Activated CD4-positive, alpha-beta memory T cell treated with anti-CD3 and anti-CD28 coated beads for 36 hours (primary cell): Measurements from ENCODE around the gene USP32. TPM values are rescaled to one million over a fixed set of nuclear protein-coding genes. Genes with fewer than 3 reads are reported as not detected.

Source experiments
- CTCF ChIA-PET: fragments of 350-600 bp; sonication (Branson Sonifier 250); formaldehyde crosslinking; loops from one replicate; lab custom pipeline; 2021; ENCODE audit warnings: antibody characterized with exemption, inconsistent platforms; lab: Charles Lee
- POLR2A ChIA-PET: fragments of 350-600 bp; sonication (Branson Sonifier 250); formaldehyde crosslinking; loops from one replicate; lab custom pipeline; 2021; ENCODE audit warnings: antibody characterized with exemption; lab: Charles Lee
- DNase-seq: peaks from one replicate; pipeline ENCODE4 v3.0.0-alpha.2; 2020
- H3K27ac Mint-ChIP-seq: one replicate; pipeline ENCODE4 v1.8.0; 2021; ENCODE audit warnings: mixed read lengths
- H3K27me3 Mint-ChIP-seq: one replicate; pipeline ENCODE4 v1.8.0; 2021; ENCODE audit warnings: mixed read lengths
- H3K36me3 Mint-ChIP-seq: one replicate; pipeline ENCODE4 v1.8.0; 2021; ENCODE audit warnings: mixed read lengths
- H3K4me1 Mint-ChIP-seq: one replicate; pipeline ENCODE4 v1.8.0; 2021; ENCODE audit warnings: low read depth, mixed read lengths
- H3K4me3 Mint-ChIP-seq: one replicate; pipeline ENCODE4 v1.8.0; 2021; ENCODE audit warnings: mild to moderate bottlenecking, mixed read lengths
- H3K9me3 Mint-ChIP-seq: one replicate; pipeline ENCODE4 v1.8.0; 2021; ENCODE audit warnings: mixed read lengths
- intact Hi-C: fragments of 100-400 bp; cut with micrococcal nuclease; formaldehyde crosslinking; loops from one replicate; pipeline ENCODE4 v1.15.1; 2023
- total RNA-seq, 2 experiments: library from RNA; stranded (reverse); gene quantifications; one replicate each; pipeline ENCODE4 v1.2.3, GENCODE V29; 2021

USP32 gene
- total RNA-seq, 2 experiments from 2014 or later: 34.4 to 35.8 TPM

DNA sequence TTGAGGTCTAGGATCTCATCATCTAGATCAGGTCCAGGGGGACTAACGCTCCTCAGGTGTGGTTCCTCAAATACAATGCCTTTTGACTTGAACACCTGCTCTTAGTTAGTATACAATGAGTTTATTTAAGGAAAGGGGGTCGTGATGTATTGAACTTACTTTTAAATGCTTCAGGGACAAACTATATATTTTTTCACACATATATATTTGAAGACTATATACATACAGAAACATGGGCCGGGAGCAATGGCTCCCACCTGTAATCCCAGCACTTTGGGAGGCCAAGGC lies 11.5 kb upstream of the USP32 start:
- Mint-ChIP-seq H3K27ac (no peak overlapping the region), H3K4me3 (no peak overlapping the region), H3K4me1 (peaks cover under 1% of the 10 kb centered on the region), H3K36me3 (no peaks in the 10 kb centered on the region), H3K27me3 (peaks cover 7% of the 10 kb centered on the region), H3K9me3 (no peaks in the 10 kb centered on the region)
- intact Hi-C loops: no loop called here
- POLR2A ChIA-PET: no interaction called here
- no peak for DNase-seq
- CTCF ChIA-PET: no interaction called here

DNA sequence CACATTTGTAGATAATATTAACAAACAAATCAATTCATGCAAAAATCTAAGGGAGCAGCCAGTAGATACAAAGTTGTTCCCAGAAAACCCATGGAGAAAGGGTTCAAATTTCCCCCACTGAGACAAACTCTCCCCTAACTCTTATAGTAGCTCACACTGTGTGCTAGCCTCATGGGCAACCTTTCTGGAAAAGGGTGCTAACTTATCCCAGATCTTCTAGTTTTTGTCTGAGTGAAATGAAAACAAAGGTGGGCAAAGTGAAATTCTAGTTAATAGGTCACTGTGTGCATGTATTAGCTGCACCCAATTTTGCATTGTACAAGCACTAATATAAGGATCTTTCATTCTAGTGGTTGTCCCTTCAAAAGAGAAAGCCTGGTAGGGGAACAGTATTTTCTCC lies 9.9 kb upstream of the USP32 start:
- intact Hi-C loops: no loop called here
- H3K4me3 Mint-ChIP-seq: no peak overlapping the region
- H3K27me3 Mint-ChIP-seq: peaks cover 2% of the 10 kb centered on the region
- no peak overlapping the region for H3K27ac Mint-ChIP-seq
- peaks cover 4% of the 10 kb centered on the region for H3K4me1 Mint-ChIP-seq
- H3K36me3 Mint-ChIP-seq: no peaks in the 10 kb centered on the region
- POLR2A ChIA-PET: no interaction called here
- no peak for DNase-seq
- no peaks in the 10 kb centered on the region for H3K9me3 Mint-ChIP-seq
- CTCF ChIA-PET: no interaction called here

DNA sequence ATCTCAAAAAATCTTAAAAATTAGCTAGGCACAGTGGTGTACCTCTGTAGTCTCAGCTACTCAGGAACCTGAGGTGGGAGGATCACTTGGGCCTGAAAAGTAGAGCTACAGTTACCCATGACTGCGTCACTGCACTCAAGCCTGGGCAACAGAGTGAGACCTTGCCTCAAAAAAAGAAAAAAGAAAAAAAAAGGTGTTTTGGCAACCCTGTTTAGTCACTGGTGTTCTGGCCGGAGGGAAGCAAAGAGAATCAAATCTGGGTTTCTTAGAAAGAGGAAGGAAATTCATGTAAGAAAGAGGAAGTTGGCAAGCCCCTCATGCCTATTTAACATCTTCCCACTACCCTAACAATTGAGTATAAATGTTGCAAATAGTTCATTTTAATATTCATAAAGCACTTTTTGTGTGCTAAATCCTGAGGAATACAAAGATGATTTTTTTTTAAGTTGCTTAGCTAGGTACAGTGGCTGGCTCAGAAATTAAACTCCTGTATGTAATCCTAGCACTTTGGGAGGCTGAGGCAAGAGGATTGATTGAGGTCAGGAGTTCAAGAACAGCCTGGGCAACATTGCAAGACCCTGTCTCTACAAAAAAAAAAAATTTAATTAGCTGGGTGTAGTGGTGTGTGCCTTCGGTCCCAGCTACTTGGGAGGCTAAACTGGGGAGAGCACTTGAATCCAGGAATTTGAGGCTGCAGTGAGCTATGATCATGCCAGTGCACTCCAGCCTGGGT lies 6.5 kb upstream of the USP32 start:
- intact Hi-C loops: no loop called here
- no peaks in the 10 kb centered on the region for H3K36me3 Mint-ChIP-seq
- ChIA-PET POLR2A (interaction anchor here (0.6 kb wide), 1 partner anchor 261 kb away, joined by 4 read pairs; no protein-coding TSS in a partner anchor), CTCF (no interaction called here)
- H3K27me3 Mint-ChIP-seq: no peaks in the 10 kb centered on the region
- no peak overlapping the region for H3K27ac Mint-ChIP-seq
- H3K4me3 Mint-ChIP-seq: no peak overlapping the region
- H3K9me3 Mint-ChIP-seq: no peaks in the 10 kb centered on the region
- peaks cover 15% of the 10 kb centered on the region for H3K4me1 Mint-ChIP-seq
- no peak for DNase-seq

DNA sequence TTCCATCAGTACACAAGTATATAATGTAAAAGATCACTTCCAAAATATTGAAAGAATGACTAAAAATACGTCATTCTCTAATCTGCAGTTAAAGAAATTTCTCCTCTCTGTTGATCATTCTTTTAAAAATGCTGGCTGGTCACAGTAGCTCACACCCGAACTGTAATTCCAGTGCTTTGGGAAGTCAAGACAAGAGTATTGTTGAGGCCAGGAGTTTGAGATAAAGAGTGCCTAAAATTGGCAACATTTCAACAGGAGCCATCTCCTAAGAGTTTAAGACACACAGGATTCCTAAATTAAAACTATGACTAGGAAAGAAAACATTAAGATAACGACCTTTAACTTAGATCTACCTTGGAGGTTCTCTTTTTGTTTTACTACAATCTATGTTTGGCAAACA lies 4.5 kb upstream of the USP32 start:
- ChIA-PET POLR2A (no interaction called here), CTCF (interaction anchor here (1.1 to 3.0 kb wide), 2 partner anchors 25 to 256 kb away, joined by 3 to 10 read pairs; no protein-coding TSS in a partner anchor)
- Mint-ChIP-seq H3K4me3 (no peak overlapping the region), H3K4me1 (peaks cover 23% of the 10 kb centered on the region), H3K36me3 (no peaks in the 10 kb centered on the region), H3K9me3 (no peaks in the 10 kb centered on the region), H3K27me3 (no peaks in the 10 kb centered on the region), H3K27ac (no peak overlapping the region)
- intact Hi-C loops: no loop called here
- DNase-seq: no peak

DNA sequence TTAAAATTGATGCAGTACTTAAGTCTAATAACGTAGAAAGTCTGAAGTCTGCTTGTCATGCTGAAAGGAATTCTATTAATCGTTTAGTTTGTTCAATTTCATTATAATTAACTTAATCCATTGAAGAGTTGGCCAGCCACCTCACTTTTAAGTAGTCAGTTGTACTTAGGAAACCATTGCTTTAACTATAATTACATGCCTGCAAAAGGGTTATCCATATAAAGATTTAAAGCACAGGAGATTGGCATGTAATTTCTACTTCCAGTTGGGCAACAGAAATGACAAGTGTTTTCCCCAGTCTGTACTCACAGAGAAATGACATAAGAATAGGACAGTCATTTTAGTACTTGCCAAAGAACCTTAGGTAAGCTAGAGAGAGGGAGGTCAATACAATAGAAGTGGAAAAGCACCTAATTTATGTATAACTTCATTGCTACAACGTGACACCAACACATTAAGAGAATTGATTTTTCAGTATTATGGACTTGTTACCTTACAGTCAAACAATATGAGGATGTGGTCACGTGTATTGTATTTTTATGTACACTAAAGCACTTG lies 3.7 kb upstream of the USP32 start:
- Mint-ChIP-seq H3K9me3 (no peaks in the 10 kb centered on the region), H3K27me3 (no peaks in the 10 kb centered on the region), H3K4me3 (no peak overlapping the region), H3K4me1 (peaks cover 28% of the 10 kb centered on the region), H3K27ac (no peak overlapping the region), H3K36me3 (no peaks in the 10 kb centered on the region)
- POLR2A ChIA-PET: no interaction called here
- no peak for DNase-seq
- intact Hi-C loops: no loop called here
- CTCF ChIA-PET: interaction anchor here (1.1 to 3.0 kb wide), 2 partner anchors 26 to 255 kb away, joined by 3 to 10 read pairs; no protein-coding TSS in a partner anchor

DNA sequence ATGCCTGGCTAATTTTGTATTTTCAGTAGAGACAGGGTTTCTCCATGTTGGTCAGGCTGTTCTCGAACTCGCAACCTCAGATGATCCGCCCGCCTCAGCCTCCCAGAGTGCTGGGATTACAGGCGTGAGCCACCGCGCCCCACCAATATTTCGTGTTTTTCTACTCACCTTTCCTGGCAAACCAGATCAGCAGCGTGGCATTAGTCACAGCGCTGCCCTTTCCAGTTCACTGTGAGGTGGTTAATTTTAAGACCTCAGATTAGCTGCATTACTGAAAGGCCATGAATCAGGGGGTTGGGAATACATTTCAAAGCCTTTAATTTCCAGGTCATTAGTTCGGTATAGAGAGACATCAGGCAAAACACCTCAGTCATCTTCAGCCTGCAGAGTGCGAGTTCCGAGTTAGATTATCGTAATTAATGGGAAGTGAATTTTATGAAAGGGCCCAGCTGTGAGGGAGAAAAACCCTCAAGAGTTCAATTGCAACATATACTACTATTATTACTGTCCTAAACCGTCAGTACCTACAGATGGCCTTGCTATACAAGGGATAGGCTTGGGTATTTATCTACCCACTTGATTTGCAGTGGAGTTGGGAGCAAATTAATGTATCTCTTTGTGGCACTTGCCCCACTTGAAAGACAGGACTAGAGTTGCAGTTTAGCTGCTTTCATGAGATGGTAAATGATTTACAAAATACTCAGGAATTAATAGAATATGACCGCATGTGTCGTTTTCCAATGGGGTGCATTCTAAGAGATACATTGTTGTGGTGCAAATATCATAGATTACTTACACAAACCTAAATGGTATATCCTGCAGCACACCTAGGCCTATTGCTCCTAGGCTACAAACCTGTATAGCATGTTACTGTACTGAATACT lies 2.1 kb upstream of the USP32 start:
- ChIA-PET CTCF (interaction anchor here (1.1 kb wide), 1 partner anchor 25 kb away, joined by 3 read pairs; no protein-coding TSS in a partner anchor), POLR2A (no interaction called here)
- peaks cover 37% of the 10 kb centered on the region for H3K4me1 Mint-ChIP-seq
- no peak for DNase-seq
- H3K9me3 Mint-ChIP-seq: no peaks in the 10 kb centered on the region
- H3K27me3 Mint-ChIP-seq: no peaks in the 10 kb centered on the region
- no peak overlapping the region for H3K27ac Mint-ChIP-seq
- intact Hi-C loops: loop anchor here (5.0 kb wide), 2 partner anchors 283 to 777 kb away; partner anchors contain the start of genes BCAS3 and CLTC
- no peaks in the 10 kb centered on the region for H3K36me3 Mint-ChIP-seq
- H3K4me3 Mint-ChIP-seq: no peak overlapping the region

DNA sequence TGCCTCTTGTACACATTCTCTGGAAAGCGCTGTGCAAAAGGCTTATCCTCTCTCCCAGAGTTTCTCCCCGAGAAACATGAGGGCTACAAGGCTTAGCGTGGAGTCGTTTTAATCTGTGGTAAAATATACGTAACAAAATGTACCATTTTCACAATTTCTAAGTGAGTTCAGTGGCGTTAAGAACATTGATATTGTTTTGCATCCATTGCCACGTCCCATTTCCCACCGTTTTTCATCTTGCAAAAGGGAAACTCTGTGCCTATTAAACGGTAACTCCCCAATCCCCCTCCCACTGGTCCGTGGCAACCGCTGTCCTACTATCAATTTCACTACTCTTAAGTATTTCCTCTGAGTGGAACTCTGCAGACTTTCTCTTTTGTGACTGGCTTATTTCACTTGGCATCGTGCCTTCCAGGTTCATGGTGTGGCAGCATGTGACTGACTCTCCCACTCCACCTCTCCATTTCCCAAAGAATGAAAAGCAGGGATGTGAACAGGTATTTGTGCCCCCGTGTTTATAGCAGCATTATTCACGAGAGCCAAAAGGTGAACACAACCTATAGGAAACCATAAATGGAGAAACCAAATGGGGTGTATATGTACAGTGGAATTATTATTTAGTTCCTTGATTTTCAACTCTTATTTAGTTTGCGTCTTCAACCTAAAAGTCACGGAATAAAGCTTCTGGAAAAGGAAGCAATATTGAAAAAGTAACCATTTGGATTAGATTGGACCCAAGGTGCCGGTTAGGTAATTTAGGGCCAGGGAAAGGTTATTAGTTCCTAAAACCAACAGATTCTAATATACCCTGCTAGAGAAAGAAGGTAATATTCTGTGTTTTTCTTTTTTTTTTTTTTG lies 1.1 kb upstream of the USP32 start:
- DNase-seq: peak; percentile 71
- Mint-ChIP-seq H3K4me1 (peaks cover 42% of the 10 kb centered on the region), H3K9me3 (no peaks in the 10 kb centered on the region), H3K4me3 (peak overlapping the region; percentile 93), H3K36me3 (no peaks in the 10 kb centered on the region), H3K27ac (peak overlapping the region; percentile 97), H3K27me3 (no peaks in the 10 kb centered on the region)
- CTCF ChIA-PET: interaction anchor here (1.1 to 1.2 kb wide), 2 partner anchors 26 to 37 kb away, joined by 3 to 4 read pairs; no protein-coding TSS in a partner anchor
- POLR2A ChIA-PET: interaction anchor here (0.8 to 1.8 kb wide), 3 partner anchors 37 to 291 kb away, joined by 4 to 9 read pairs (median 7); partner anchors contain the start of gene PPM1D
- intact Hi-C loops: loop anchor here (1.0 to 5.0 kb wide), 4 partner anchors 38 to 776 kb away; partner anchors contain the start of genes BCAS3 and CLTC

DNA sequence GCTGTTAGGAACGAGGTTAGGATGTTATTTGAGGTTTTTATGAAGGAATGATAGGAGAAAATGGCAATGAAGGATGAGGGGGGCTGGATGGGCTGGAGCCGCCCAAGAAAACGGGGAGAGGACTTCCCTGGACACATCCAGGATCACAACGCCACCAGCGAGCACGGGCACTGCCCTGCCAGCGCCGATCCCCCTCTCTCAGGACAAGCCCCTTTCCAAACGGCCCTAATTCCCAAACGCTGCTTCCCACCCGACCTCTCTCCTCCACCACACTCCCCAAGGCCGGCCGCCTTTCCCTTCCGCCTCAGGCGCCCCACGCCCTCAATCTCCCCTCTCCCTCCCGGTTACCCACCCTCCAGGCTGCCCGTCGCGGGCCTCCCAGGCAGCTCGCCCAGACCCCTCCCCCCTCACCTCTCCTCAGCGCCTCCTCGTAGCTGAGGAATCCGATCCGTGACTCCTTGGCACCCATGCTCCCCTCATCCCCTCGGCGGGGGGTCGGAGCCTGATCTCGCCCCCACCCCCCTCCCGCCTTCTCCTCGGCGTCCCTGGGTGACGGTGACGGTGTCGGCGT lies 377 bp downstream of the USP32 start:
- Mint-ChIP-seq H3K9me3 (no peaks in the 10 kb centered on the region), H3K4me3 (peak overlapping the region; percentile 93), H3K36me3 (no peaks in the 10 kb centered on the region), H3K27me3 (no peaks in the 10 kb centered on the region), H3K27ac (peak overlapping the region; percentile 97), H3K4me1 (peaks cover 46% of the 10 kb centered on the region)
- intact Hi-C loops: loop anchor here (1.0 to 5.0 kb wide), 4 partner anchors 36 to 774 kb away; partner anchors contain the start of genes BCAS3 and CLTC
- CTCF ChIA-PET: interaction anchor here (0.5 to 1.2 kb wide), 2 partner anchors 36 to 71 kb away, joined by 3 to 4 read pairs; no protein-coding TSS in a partner anchor
- DNase-seq: no peak
- POLR2A ChIA-PET: interaction anchor here (0.6 to 2.1 kb wide), 9 partner anchors 17 to 1000 kb away, joined by 3 to 13 read pairs (median 4); partner anchors contain the start of genes PPM1D and RNFT1

DNA sequence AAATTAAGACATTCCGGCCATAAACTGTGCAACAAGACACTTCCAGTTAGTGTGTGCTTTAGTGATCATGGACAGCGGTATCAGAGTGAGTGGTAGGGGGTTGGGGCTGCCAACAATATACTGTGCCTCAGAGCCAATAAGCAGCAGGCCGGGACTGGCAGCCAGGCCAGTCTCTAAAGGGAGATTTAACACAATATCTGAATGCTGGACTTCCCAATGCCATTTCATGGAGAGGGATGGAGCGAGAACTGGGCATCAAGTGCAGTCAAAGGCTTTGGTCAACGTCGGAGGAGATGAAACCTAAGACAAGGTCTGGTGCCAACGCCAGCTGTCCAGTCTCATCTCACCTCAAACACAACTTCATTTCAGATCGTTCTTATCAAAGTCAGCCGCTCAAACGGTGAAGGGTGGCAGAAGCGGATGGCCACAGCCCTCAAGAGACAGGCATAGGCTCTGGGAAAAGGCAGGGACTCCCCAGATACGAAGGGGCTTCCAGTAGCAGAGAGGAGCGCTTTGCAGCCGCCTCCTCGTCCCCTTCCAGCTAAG lies 935 bp downstream of the USP32 start:
- H3K4me1 Mint-ChIP-seq: peaks cover 46% of the 10 kb centered on the region
- no peaks in the 10 kb centered on the region for H3K36me3 Mint-ChIP-seq
- POLR2A ChIA-PET: interaction anchor here (1.1 to 2.1 kb wide), 4 partner anchors 18 to 210 kb away, joined by 5 to 13 read pairs (median 8); partner anchors contain the start of gene PPM1D
- CTCF ChIA-PET: interaction anchor here (0.5 kb wide), 1 partner anchor 72 kb away, joined by 3 read pairs; no protein-coding TSS in a partner anchor
- peak overlapping the region; percentile 97 for H3K27ac Mint-ChIP-seq
- no peaks in the 10 kb centered on the region for H3K27me3 Mint-ChIP-seq
- H3K9me3 Mint-ChIP-seq: no peaks in the 10 kb centered on the region
- DNase-seq: peak; percentile 42
- peak overlapping the region; percentile 93 for H3K4me3 Mint-ChIP-seq
- intact Hi-C loops: loop anchor here (5.0 kb wide), 2 partner anchors 286 to 774 kb away; partner anchors contain the start of genes BCAS3 and CLTC

DNA sequence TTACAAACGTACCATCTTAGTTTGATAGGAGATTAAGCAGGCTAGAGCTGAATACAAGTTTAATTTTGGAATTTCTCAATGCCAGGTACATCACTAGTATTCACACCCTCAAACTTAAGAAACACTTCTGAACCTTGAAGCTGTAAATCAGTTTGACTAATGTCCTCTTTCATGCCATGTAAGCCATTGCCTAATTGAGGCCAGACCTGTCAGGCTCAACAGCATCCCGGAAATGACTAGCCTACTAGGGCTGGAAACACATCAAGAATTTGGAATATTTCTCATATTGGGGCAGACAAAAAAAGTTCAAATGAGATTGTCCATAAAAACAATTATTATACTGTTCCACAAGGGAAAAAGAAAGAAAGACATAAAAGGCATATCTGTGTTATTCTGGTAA lies 1.7 kb downstream of the USP32 start:
- Mint-ChIP-seq H3K4me1 (peaks cover 43% of the 10 kb centered on the region), H3K27ac (no peak overlapping the region), H3K27me3 (no peaks in the 10 kb centered on the region), H3K9me3 (no peaks in the 10 kb centered on the region), H3K36me3 (no peaks in the 10 kb centered on the region), H3K4me3 (peak overlapping the region; percentile 93)
- DNase-seq: no peak
- CTCF ChIA-PET: interaction anchor here (0.6 to 1.6 kb wide), 2 partner anchors 28 to 92 kb away, joined by 3 to 4 read pairs; no protein-coding TSS in a partner anchor
- POLR2A ChIA-PET: no interaction called here
- intact Hi-C loops: loop anchor here (5.0 kb wide), 2 partner anchors 287 to 773 kb away; partner anchors contain the start of genes BCAS3 and CLTC
